ENCODE results near the gene AGBL4.
"Not testable (repeated sequence)": the region's sequence is repeated elsewhere in the genome, so short reads cannot be mapped to it uniquely, and the experiment has no call there.

Gene AGBL4

DNA sequence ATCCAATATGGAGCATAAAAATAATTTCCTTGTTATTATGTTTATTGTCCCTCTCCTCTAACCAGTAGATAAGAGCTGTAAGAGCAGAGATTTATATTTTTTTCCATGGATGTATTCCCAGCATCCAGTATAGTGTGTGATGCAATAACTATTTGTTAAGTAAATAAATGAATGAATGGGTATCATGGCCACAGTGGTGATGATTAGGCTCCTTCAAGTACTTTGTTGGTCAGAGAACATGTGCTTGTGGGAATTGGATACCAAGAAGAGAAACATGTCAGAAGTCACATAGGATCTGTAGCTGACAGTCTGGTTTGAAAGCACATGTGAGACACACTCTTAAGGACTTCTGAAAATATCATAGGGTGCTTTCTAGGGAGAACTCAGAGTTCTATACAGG lies 588.5 kb downstream of the AGBL4 start:
- DNase-seq (ENCODE audit: low spot score), result peak; percentile 19

DNA sequence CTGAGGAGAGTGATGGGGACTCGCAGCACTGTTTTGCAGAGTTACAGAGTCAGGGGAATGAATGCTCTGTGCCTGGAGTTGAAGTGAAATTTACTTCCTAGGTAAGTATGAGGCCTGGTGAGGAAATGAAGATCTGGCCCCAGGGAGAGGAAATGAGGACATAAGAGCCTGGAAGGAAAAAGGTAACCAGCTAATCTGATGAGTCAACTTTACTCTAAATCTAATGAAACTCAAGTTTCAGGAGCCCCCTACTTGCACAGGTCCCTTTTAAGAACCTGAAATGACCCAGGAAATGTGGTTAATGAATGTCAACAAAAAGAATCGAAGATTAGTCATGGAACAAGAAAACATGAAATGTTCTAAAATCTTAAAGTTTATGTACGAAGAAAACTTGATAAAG lies 599.0 kb downstream of the AGBL4 start:
- DNase-seq (ENCODE audit: low spot score), result peak; percentile 84

- no peak for DNase-seq (ENCODE audit: low spot score)
Observed at GRCh38 chr1:49416758-49417157, 607.0 kb downstream of the AGBL4 start.

DNA sequence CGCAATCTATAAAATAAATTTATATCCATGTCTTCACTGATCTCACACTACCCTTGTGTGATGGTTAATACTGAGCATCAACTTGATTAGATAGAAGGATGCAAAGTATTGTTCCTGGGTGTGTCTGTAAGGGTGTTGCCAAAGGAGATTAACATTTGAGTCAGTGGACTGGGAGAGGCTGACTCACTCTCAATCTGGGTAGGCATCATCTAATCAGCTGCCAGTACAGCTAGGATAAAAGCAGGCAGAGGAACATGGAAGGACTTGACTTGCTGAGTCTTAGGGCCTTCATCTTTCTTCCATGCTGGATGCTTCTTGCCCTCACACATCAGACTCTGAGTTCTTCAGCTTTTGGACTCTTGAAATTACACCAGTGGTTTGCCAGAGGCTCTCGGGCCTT lies 615.4 kb downstream of the AGBL4 start:
- DNase-seq (ENCODE audit: low spot score), result no peak

DNA sequence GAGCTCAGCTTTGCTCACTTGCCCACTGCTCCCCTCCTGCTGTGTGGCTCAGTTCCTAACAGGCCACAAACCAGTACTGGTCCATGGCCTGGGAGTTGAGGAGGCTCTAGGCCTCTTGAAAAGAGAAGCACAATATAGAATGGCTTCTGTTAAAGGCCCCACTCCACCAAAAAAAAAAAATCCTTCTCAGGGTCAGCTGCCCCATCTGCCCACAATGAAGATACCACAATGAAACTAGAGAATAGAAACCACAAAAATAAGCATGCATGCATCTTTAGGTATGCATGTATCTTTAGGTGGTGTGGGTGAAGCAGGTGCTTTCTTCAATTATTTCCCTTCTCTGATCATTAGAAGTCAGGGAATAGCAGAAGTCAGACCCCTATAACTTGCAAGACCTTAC lies 626.7 kb downstream of the AGBL4 start:
- no peak for DNase-seq (ENCODE audit: low spot score)

DNA sequence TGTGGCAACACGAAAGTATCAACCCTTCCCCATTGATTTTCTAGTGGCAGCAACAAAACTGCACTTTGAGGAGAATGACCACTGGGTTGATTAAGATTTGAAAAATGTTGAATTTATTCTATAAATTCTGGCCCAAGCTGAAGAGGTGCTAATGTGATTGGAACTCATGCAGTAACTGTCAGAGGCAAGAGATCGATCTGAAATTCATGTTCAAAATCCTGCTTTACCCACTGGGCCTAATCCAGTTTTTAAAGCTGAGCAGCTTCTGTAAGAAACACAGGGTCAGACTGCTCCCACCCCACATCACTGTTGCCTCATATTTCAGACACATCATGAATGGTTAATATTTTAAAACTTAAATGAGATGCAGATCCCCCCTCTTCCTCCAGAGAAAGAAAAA lies 629.6 kb downstream of the AGBL4 start:
- no peak for DNase-seq (ENCODE audit: low spot score)

DNA sequence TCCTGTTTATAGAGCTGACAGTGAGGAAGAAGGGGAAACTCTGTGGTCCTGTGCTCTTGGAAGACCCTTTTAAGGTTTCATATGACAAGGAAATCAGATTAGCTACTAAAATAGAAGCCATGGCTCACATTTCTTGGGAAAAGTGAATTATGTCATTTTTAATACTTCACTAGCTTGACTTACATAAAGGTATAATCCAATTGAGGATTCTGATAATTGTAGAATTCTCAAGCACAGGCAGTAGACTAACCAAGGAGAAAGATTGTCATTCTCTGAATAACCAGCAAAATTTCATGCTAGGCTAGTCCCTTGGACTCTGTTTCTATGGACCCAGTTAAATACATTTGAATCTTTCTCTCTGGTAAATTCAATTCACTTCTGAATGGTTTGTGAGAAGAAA lies 634.1 kb downstream of the AGBL4 start:
- DNase-seq (ENCODE audit: low spot score), result peak; percentile 3

- peak; percentile 50 for DNase-seq (ENCODE audit: low spot score)
Observed at GRCh38 chr1:49364676-49365075, 659.1 kb downstream of the AGBL4 start.

DNA sequence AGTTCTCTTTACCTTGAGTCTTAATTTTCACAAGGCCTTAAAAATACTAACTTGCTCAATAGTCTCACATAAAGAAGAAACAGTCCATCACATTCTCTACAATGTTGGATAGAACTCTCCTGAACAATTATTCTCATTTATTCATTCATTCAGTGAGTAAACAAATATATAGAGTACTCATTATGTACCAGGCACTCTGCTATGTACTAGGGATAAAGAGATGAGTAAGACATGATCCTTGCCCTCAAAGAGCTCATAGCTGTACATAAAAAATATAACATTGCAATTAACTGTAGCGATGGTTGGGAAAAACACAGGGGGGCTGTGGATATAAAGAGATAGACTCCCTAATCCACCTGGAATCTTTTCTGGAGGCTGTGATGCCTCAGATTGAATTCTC lies 660.1 kb downstream of the AGBL4 start:
- DNase-seq (ENCODE audit: low spot score), result no peak

- no peak for DNase-seq (ENCODE audit: low spot score)
Observed at GRCh38 chr1:49358036-49358435, 665.7 kb downstream of the AGBL4 start.

- DNase-seq (ENCODE audit: low spot score), result peak; percentile 18
Observed at GRCh38 chr1:49356594-49356993, 667.2 kb downstream of the AGBL4 start.

GRCh38 chr1:49351768-49352167 lies 672.0 kb downstream of the AGBL4 start:
- DNase-seq (ENCODE audit: low spot score), result peak; percentile 68

GRCh38 chr1:49346767-49347349 lies 676.9 kb downstream of the AGBL4 start:
- DNase-seq (ENCODE audit: low spot score), result peak; percentile 53

DNA sequence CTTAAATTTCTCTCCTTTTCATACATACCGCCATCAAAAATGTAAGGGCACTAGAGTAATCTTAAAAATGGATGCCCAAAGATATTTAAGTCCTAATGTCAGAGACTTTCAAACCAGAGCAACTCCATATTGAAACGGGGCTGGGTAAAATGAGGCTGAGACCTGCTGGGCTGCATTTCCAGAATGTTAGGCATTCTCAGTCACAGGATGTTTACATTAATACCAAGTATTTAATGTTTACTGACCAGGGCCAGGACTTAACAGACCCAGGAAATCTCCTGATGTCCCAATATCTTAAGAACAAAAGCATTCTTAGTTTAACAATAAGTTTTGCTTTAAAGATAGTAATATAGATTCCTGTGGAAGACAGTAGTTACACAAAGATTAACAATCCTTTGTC lies 683.2 kb downstream of the AGBL4 start:
- no peak for DNase-seq (ENCODE audit: low spot score)

DNA sequence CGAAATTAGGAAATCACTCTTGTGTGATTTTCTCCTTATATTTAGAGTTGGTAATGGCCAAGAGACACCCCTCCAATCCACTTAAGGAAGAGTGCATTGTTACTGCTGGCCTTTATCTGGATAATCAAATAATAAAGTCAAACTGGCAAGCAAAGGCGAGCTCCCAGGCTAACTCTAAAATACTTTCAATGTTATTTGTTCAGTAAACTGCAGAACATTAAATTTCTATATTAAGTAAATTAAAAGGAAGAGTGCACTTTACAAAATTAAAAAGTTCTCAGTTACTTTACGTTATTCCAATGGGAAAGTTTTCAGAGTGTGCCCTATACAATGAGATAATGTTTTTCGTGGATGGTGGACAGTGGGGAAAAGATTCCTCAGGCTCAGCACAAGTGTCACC lies 684.7 kb downstream of the AGBL4 start:
- DNase-seq (ENCODE audit: low spot score), result no peak

DNA sequence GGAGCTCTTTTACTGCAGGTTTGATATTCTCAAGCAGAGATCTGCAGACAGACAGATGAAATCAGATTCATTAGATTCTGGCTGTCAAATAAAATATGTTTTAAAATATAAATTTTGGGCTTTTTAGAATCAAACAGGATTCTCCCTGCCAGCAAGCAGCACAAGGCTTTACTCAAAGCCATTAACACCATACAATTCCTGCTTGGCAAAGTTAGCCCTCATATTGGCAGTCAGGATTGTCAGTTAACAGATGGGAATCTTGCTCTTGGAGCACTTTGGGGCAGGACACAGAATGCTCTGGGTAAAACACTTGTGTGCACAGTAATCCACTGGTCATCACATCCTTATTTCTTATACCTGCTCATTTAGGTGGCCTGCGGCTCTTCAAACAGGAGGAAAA lies 686.5 kb downstream of the AGBL4 start:
- no peak for DNase-seq (ENCODE audit: low spot score)

GRCh38 chr1:49333906-49334305 lies 689.8 kb downstream of the AGBL4 start:
- DNase-seq (ENCODE audit: low spot score), result no peak

GRCh38 chr1:49331066-49331852 lies 692.5 kb downstream of the AGBL4 start:
- no peak for DNase-seq (ENCODE audit: low spot score)

GRCh38 chr1:49323925-49324540 lies 699.7 kb downstream of the AGBL4 start:
- DNase-seq (ENCODE audit: low spot score), result no peak

DNA sequence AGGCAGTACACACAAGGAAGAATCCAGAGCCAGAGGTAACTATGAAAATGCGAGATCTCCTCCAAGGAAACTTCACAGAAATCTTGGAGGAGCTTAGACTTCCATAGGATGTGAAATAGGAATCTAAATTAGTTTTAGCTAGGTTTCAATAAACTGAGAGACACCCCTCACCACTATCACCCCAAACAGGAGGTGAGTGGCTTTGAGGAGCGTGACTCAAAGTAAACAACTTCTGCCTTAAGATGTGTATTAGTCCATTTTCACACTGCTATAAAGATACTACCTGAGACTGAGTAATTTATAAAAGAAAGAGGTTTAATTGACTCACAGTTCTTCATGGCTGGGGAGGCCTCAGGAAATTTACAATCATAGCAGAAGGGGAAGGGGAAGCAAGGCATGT lies 703.3 kb downstream of the AGBL4 start:
- DNase-seq (ENCODE audit: low spot score), result not testable (repeated sequence)

- DNase-seq (ENCODE audit: low spot score), result peak; percentile 7
Observed at GRCh38 chr1:49319426-49319963, 704.3 kb downstream of the AGBL4 start.

GRCh38 chr1:49318218-49318617 lies 705.5 kb downstream of the AGBL4 start:
- DNase-seq (ENCODE audit: low spot score), result no peak

DNA sequence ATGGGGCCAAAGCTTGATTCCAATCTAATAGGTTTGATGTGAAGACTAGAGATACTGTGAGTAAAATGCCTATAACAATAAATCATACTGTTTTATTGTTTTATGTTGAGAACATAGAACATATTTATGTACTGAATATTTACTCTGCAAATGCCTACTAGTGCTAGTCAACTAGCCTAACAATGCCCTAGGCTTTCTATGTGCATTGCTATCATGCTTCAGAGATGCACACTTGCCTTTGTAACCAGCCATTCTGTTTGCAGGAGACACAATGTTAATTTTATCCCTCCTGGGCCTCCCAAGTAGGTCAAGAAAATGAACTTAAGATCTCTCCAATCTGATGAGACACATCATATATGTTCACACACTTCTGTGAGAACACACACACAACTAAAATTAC lies 716.3 kb downstream of the AGBL4 start:
- no peak for DNase-seq (ENCODE audit: low spot score)
